KBM-7 (cell line): Measurements from ENCODE around the gene CSTPP1.
"Not testable (repeated sequence)": the region's sequence is repeated elsewhere in the genome, so short reads cannot be mapped to it uniquely, and the experiment has no call there.

Experiments
- DNase-seq: peaks from one replicate; pipeline ENCODE4 v3.0.0-alpha.2; 2015
- in situ Hi-C: fragments of 300-500 bp; cut with MboI; formaldehyde crosslinking; loops from 2 replicates; pipeline ENCODE4 v1.14.3; 2020; ENCODE audit warnings: low sequenced_read_pairs, low pct_unique_long_range_greater_than_20kb, mixed read lengths

Gene CSTPP1

GRCh38 chr11:47180006-47180787 is 243.6 kb downstream of the CSTPP1 start:
- no peak for DNase-seq
- in situ Hi-C loops: no loop called here

GRCh38 chr11:47181271-47181670 is 244.7 kb downstream of the CSTPP1 start:
- DNase-seq: no peak
- in situ Hi-C loops: no loop called here

- DNase-seq: no peak
- in situ Hi-C loops: no loop called here
Measured at GRCh38 chr11:47182380-47182779, 245.8 kb downstream of the CSTPP1 start.

GRCh38 chr11:47183031-47183856 is 246.7 kb downstream of the CSTPP1 start:
- no peak for DNase-seq
- in situ Hi-C loops: no loop called here

- in situ Hi-C loops: no loop called here
- no peak for DNase-seq
Measured at GRCh38 chr11:47183969-47184368, 247.4 kb downstream of the CSTPP1 start.

GRCh38 chr11:47184711-47185304 is 248.2 kb downstream of the CSTPP1 start:
- in situ Hi-C loops: no loop called here
- DNase-seq: no peak

GRCh38 chr11:47185305-47186075 is 248.9 kb downstream of the CSTPP1 start:
- in situ Hi-C loops: no loop called here
- peak; percentile 51 for DNase-seq

GRCh38 chr11:47186076-47186699 is 249.6 kb downstream of the CSTPP1 start, which contains the start of gene PACSIN3:
TSS of gene PACSIN3 (minus strand) at chr11:47186434. CDS start at chr11:47182727, 3,707 bp downstream.
- in situ Hi-C loops: no loop called here
- DNase-seq: peak; percentile 35

- DNase-seq: peak; percentile 90
- in situ Hi-C loops: no loop called here
Measured at GRCh38 chr11:47186700-47187695, 250.4 kb downstream of the CSTPP1 start.

GRCh38 chr11:47187723-47188122 is 251.2 kb downstream of the CSTPP1 start:
- DNase-seq: no peak
- in situ Hi-C loops: no loop called here

- no peak for DNase-seq
- in situ Hi-C loops: no loop called here
Measured at GRCh38 chr11:47188259-47188658, 251.7 kb downstream of the CSTPP1 start.

GRCh38 chr11:47189100-47189834 is 252.7 kb downstream of the CSTPP1 start:
- DNase-seq: no peak
- in situ Hi-C loops: no loop called here

- DNase-seq, in situ Hi-C loops: not testable (repeated sequence)
Measured at GRCh38 chr11:47191137-47191536, 254.6 kb downstream of the CSTPP1 start.

GRCh38 chr11:47192111-47192510 is 255.6 kb downstream of the CSTPP1 start:
- no peak for DNase-seq
- in situ Hi-C loops: no loop called here

GRCh38 chr11:47198161-47198560 is 261.6 kb downstream of the CSTPP1 start:
- in situ Hi-C loops, DNase-seq: not testable (repeated sequence)

- in situ Hi-C loops: no loop called here
Measured at GRCh38 chr11:47201015-47201414, 264.5 kb downstream of the CSTPP1 start.

GRCh38 chr11:47202576-47202975 is 266.0 kb downstream of the CSTPP1 start:
- DNase-seq: no peak
- in situ Hi-C loops: no loop called here

More at GRCh38 chr11:47201015-47201414, 264.5 kb downstream of the CSTPP1 start:
- DNase-seq: no peak
